ENCODE data around the gene LPAR1. TPM values are rescaled to one million over a fixed set of nuclear protein-coding genes. Genes with fewer than 3 reads are reported as not detected.
A peak's percentile ranks its signal among the peaks of the same experiment; 100 is the strongest.

LPAR1 gene
- total and polyA plus RNA-seq, 11 donors, result 3.7 to 19.3 (median 6.9) TPM

GRCh38 chr9:110999379-110999778, 38.9 kb downstream of the LPAR1 start:
- TF ChIP-seq CTCF (IDR thresholded peaks at IDR 0.05), result no peak
- TF ChIP-seq POLR2A (IDR thresholded peaks at IDR 0.05), result no peak
- Histone ChIP-seq H3K27ac (peak overlapping the region in 2 of 12 donors; percentile 7 to 59), H3K9me3 (no peaks in the 10 kb centered on the region), H3K27me3 (no peaks in the 10 kb centered on the region), H3K36me3 (no peaks in the 10 kb centered on the region), H3K4me1 (peaks cover 0 to 54% (median 0%) of the 10 kb centered on the region in 12 donors), H3K4me3 (no peak overlapping the region)
- no peak for ATAC-seq
- WGBS, 4 donors, result 87 to 95% (median 94%) methylated on average over 5 of the region's 5 CpGs
- no peak for DNase-seq
- intact Hi-C loops (cut with DNase I), result loop anchor here in 1 of 10 donors (10.0 kb wide), 1 partner anchor 55 kb away; no protein-coding TSS in a partner anchor

GRCh38 chr9:110997847-110998246, 40.4 kb downstream of the LPAR1 start:
- WGBS, 4 donors, result 83 to 96% (median 93%) methylated on average over 1 of the region's 1 CpG
- peak overlapping the region in 1 of 12 donors; percentile 54 for H3K27ac ChIP-seq
- H3K4me3 ChIP-seq, result no peak overlapping the region
- no peaks in the 10 kb centered on the region for H3K36me3 ChIP-seq
- H3K9me3 ChIP-seq, result no peaks in the 10 kb centered on the region
- H3K27me3 ChIP-seq, result no peaks in the 10 kb centered on the region
- H3K4me1 ChIP-seq, result peaks cover 0 to 59% (median 0%) of the 10 kb centered on the region in 12 donors
- intact Hi-C loops (cut with DNase I), result loop anchor here in 1 of 10 donors (10.0 kb wide), 1 partner anchor 57 kb away; no protein-coding TSS in a partner anchor
- DNase-seq, result no peak
- ATAC-seq, result peak in 1 of 4 donors; percentile 26
- TF ChIP-seq POLR2A (IDR thresholded peaks at IDR 0.05) (no peak), CTCF (IDR thresholded peaks at IDR 0.05) (no peak)

GRCh38 chr9:110996436-110997220, 41.6 kb downstream of the LPAR1 start:
- no peak overlapping the region for H3K4me3 ChIP-seq
- H3K27me3 ChIP-seq, result no peaks in the 10 kb centered on the region
- peak in 4 of 5 donors; percentile 37 to 52 (median 46) for DNase-seq
- no peaks in the 10 kb centered on the region for H3K36me3 ChIP-seq
- H3K9me3 ChIP-seq, result no peaks in the 10 kb centered on the region
- H3K4me1 ChIP-seq, result peaks cover 0 to 56% (median 0%) of the 10 kb centered on the region in 12 donors
- no peak for TF ChIP-seq CTCF (IDR thresholded peaks at IDR 0.05)
- TF ChIP-seq POLR2A (IDR thresholded peaks at IDR 0.05), result no peak
- peak; percentile 34 to 78 (median 62) for ATAC-seq
- intact Hi-C loops (cut with DNase I), result loop anchor here in 1 of 10 donors (10.0 kb wide), 1 partner anchor 58 kb away; no protein-coding TSS in a partner anchor
- WGBS, 4 donors, result 70 to 76% (median 71%) methylated on average over 9 of the region's 9 CpGs
- H3K27ac ChIP-seq, result peak overlapping the region in 10 of 12 donors; percentile 22 to 56 (median 46)

Data from heart left ventricle (tissue), 16 donors.